HG03558 (cell line): ENCODE data around the gene SMARCC1.
A peak's percentile ranks its signal among the peaks of the same experiment; 100 is the strongest.
"Not testable (repeated sequence)": the region's sequence is repeated elsewhere in the genome, so short reads cannot be mapped to it uniquely, and the experiment has no call there.

ENCODE experiments used
- ATAC-seq: cut with Tn5 transposase; IDR thresholded peaks from one replicate; pipeline ENCODE4 v1.9.1; 2021; ENCODE audit warnings: moderate number of reproducible peaks; ENCODE audit not compliant: unreplicated experiment; ENCODE audit errors: extremely low read depth

Gene SMARCC1

GRCh38 chr3:47781685-47782445 lies at the start of gene SMARCC1:
Gene SMARCC1, minus strand, starts transcription at chr3:47781893. Its CDS starts 96 bp downstream, at chr3:47781797.
- ATAC-seq = peak; percentile 61

- not testable (repeated sequence) for ATAC-seq
Observed at GRCh38 chr3:47829482-47829881, 47.8 kb upstream of the SMARCC1 start.

- ATAC-seq = no peak
Observed at GRCh38 chr3:47825590-47825989, 43.9 kb upstream of the SMARCC1 start.

- peak; percentile 52 for ATAC-seq
Observed at GRCh38 chr3:47824541-47825473, 43.1 kb upstream of the SMARCC1 start.

GRCh38 chr3:47817609-47818008 lies 35.9 kb upstream of the SMARCC1 start:
- no peak for ATAC-seq

GRCh38 chr3:47813551-47814177 lies 32.0 kb upstream of the SMARCC1 start:
- no peak for ATAC-seq

- ATAC-seq = no peak
Observed at GRCh38 chr3:47804577-47804976, 22.9 kb upstream of the SMARCC1 start.

- ATAC-seq = no peak
Observed at GRCh38 chr3:47803480-47804025, 21.9 kb upstream of the SMARCC1 start.

- peak; percentile 79 for ATAC-seq
Observed at GRCh38 chr3:47802734-47803479, 21.2 kb upstream of the SMARCC1 start, which contains the start of gene DHX30. Gene DHX30, plus strand, starts transcription at chr3:47803138. Its CDS starts 7,546 bp downstream, at chr3:47810684.

- no peak for ATAC-seq
Observed at GRCh38 chr3:47799733-47800132, 18.0 kb upstream of the SMARCC1 start.

GRCh38 chr3:47794544-47794943 lies 12.9 kb upstream of the SMARCC1 start:
- no peak for ATAC-seq

- ATAC-seq = no peak
Observed at GRCh38 chr3:47792699-47793098, 11.0 kb upstream of the SMARCC1 start.

- no peak for ATAC-seq
Observed at GRCh38 chr3:47791193-47791855, 9.6 kb upstream of the SMARCC1 start.

- no peak for ATAC-seq
Observed at GRCh38 chr3:47783673-47784072, 2.0 kb upstream of the SMARCC1 start.

- no peak for ATAC-seq
Observed at GRCh38 chr3:47782446-47783308, 984 bp upstream of the SMARCC1 start.

GRCh38 chr3:47780741-47781684 lies 680 bp downstream of the SMARCC1 start:
- ATAC-seq = no peak

- no peak for ATAC-seq
Observed at GRCh38 chr3:47778746-47779145, 2.9 kb downstream of the SMARCC1 start.
